H1 (cell line): ENCODE data around the gene NFYB. TPM values are rescaled to one million over a fixed set of nuclear protein-coding genes. Genes with fewer than 3 reads are reported as not detected.

Experiments
- CTCF ChIA-PET: fragments of 300-600 bp; sonication (Branson Sonifier 250); formaldehyde crosslinking; loops from one replicate; lab custom pipeline; 2021; ENCODE audit not compliant: partially characterized antibody; lab: Charles Lee
- POLR2A ChIA-PET: fragments of 300-600 bp; sonication (Branson Sonifier 250); formaldehyde crosslinking; loops from one replicate; lab custom pipeline; 2021; ENCODE audit warnings: inconsistent platforms; ENCODE audit not compliant: partially characterized antibody; lab: Charles Lee
- DNase-seq, 2 experiments: peaks; one replicate each; pipeline versions ENCODE4 v3.0.0 to v3.0.0-alpha.2; 2010 to 2022; ENCODE audit warnings: low spot score in 2 of 2, low read depth in 1 of 2, mixed read lengths in 1 of 2
- FAIRE-seq: peaks from 2 replicates; lab custom pipeline; 2011; peaks lifted over from hg19 to GRCh38; lab: Jason Lieb, UNC
- H2AFZ ChIP-seq: 2 replicates; pipeline ENCODE4 v1.8.1; 2012; ENCODE audit warnings: low read length, inconsistent platforms
- H2AK5ac ChIP-seq: 2 replicates; pipeline ENCODE4 v1.6.1; 2013; ENCODE audit warnings: low read depth, low read length
- H2BK120ac ChIP-seq: replicated peaks from 2 replicates; pipeline ENCODE3; 2013; ENCODE audit warnings: low read depth, low read length, inconsistent platforms
- H2BK12ac ChIP-seq: 2 replicates; pipeline ENCODE4 v1.6.1; 2013; ENCODE audit warnings: low read depth, low read length
- H2BK15ac ChIP-seq: 2 replicates; pipeline ENCODE4 v1.6.1; 2013; ENCODE audit warnings: low read length
- H2BK20ac ChIP-seq: 2 replicates; pipeline ENCODE4 v1.6.1; 2013; ENCODE audit warnings: low read length
- H2BK5ac ChIP-seq: 2 replicates; pipeline ENCODE4 v1.6.1; 2013; ENCODE audit warnings: low read depth, low read length
- H3K14ac ChIP-seq: 2 replicates; pipeline ENCODE4 v1.6.1; 2013; ENCODE audit warnings: inconsistent platforms; ENCODE audit not compliant: insufficient read length
- H3K18ac ChIP-seq: 2 replicates; pipeline ENCODE4 v1.6.1; 2013; ENCODE audit warnings: low read length; ENCODE audit errors: extremely low read depth
- H3K23ac ChIP-seq: 2 replicates; pipeline ENCODE4 v1.6.1; 2013; ENCODE audit warnings: inconsistent platforms; ENCODE audit not compliant: insufficient read length
- H3K23me2 ChIP-seq: 2 replicates; pipeline ENCODE4 v1.6.1; 2013; ENCODE audit warnings: low read depth, low read length
- H3K27ac ChIP-seq: 2 replicates; pipeline ENCODE4 v1.6.1; 2011; ENCODE audit warnings: low read depth, low read length, inconsistent platforms
- H3K27me3 ChIP-seq, 4 experiments: replicated peaks in 1 of 4; 1 replicate in 1 of 4; 2 replicates in 3 of 4; pipeline versions ENCODE4 v1.6.1 to v1.8.1; 2011 to 2013; ENCODE audit warnings: low read length in 3 of 4, mild to moderate bottlenecking in 3 of 4, inconsistent platforms in 2 of 4, mixed read lengths in 2 of 4, moderate library complexity in 1 of 4; ENCODE audit not compliant: control insufficient read depth in 3 of 4, insufficient read depth in 3 of 4; ENCODE audit errors: extremely low read depth in 1 of 4
- H3K36me3 ChIP-seq, 4 experiments: 2 replicates each; pipeline versions ENCODE4 v1.6.1 to v1.8.1; 2011 to 2013; ENCODE audit warnings: mild to moderate bottlenecking in 4 of 4, low read length in 3 of 4, moderate library complexity in 2 of 4, control low read depth in 1 of 4, inconsistent platforms in 1 of 4; ENCODE audit not compliant: insufficient read depth in 4 of 4, control insufficient read depth in 2 of 4
- H3K4ac ChIP-seq: replicated peaks from 2 replicates; pipeline ENCODE3; 2013; ENCODE audit warnings: low read length, low read depth, mixed read lengths, inconsistent platforms; ENCODE audit not compliant: insufficient read length
- H3K4me1 ChIP-seq, 4 experiments: replicated peaks in 1 of 4; 1 replicate in 1 of 4; 2 replicates in 3 of 4; pipeline versions ENCODE4 v1.6.1 to v1.8.1; 2011 to 2013; ENCODE audit warnings: low read length in 3 of 4, inconsistent platforms in 2 of 4, mixed read lengths in 1 of 4; ENCODE audit not compliant: insufficient read depth in 4 of 4, control insufficient read depth in 3 of 4
- H3K4me2 ChIP-seq, 2 experiments: 2 replicates each; pipeline versions ENCODE4 v1.6.1 to v1.8.1; 2011 to 2013; ENCODE audit warnings: low read depth in 2 of 2, low read length in 2 of 2, control low read depth in 1 of 2, inconsistent platforms in 1 of 2, mild to moderate bottlenecking in 1 of 2; ENCODE audit not compliant: insufficient read depth in 1 of 2
- H3K4me3 ChIP-seq, 4 experiments: fragments of 200-600, 300-600 bp in 1 of 4; sonication (generic), shearing (Covaris generic), sonication (Bioruptor Twin) in 1 of 4; 2 replicates each; pipeline versions ENCODE4 v1.5.1 to v1.8.1; 2011 to 2016; ENCODE audit warnings: low read length in 4 of 4, low read depth in 3 of 4, control low read depth in 2 of 4, inconsistent platforms in 2 of 4, mild to moderate bottlenecking in 2 of 4, mixed read lengths in 1 of 4, moderate library complexity in 1 of 4; ENCODE audit not compliant: insufficient read depth in 2 of 4; ENCODE audit errors: extremely low read depth in 1 of 4
- H3K56ac ChIP-seq: replicated peaks from 2 replicates; pipeline ENCODE3; 2013; ENCODE audit warnings: low read depth, mild to moderate bottlenecking, mixed read lengths, low read length, inconsistent platforms; ENCODE audit not compliant: insufficient read length
- H3K79me1 ChIP-seq: 2 replicates; pipeline ENCODE4 v1.6.1; 2013; ENCODE audit warnings: low read depth, low read length, control low read depth
- H3K79me2 ChIP-seq, 2 experiments: 2 replicates each; pipeline versions ENCODE4 v1.6.1 to v1.8.1; 2012 to 2013; ENCODE audit warnings: low read length in 2 of 2, mild to moderate bottlenecking in 2 of 2, inconsistent platforms in 1 of 2; ENCODE audit not compliant: insufficient read depth in 2 of 2, control insufficient read depth in 1 of 2
- H3K9ac ChIP-seq, 4 experiments: replicated peaks in 1 of 4; 1 replicate in 1 of 4; 2 replicates in 3 of 4; pipeline versions ENCODE4 v1.6.1 to v1.8.1; 2011 to 2013; ENCODE audit warnings: low read depth in 3 of 4, low read length in 3 of 4, control low read depth in 2 of 4, mild to moderate bottlenecking in 2 of 4, moderate library complexity in 2 of 4, inconsistent platforms in 1 of 4; ENCODE audit errors: extremely low read depth in 1 of 4
- H3K9me3 ChIP-seq, 2 experiments: 2 replicates each; pipeline versions ENCODE4 v1.6.1 to v1.8.1; 2012 to 2013; ENCODE audit warnings: mild to moderate bottlenecking in 2 of 2, moderate library complexity in 2 of 2, control low read depth in 1 of 2, inconsistent platforms in 1 of 2, low read depth in 1 of 2, low read length in 1 of 2, mixed read lengths in 1 of 2; ENCODE audit not compliant: insufficient read depth in 2 of 2
- H4K20me1 ChIP-seq, 2 experiments: replicated peaks in 1 of 2; 2 replicates each; pipeline versions ENCODE3 to v1.8.1; 2011 to 2013; ENCODE audit warnings: inconsistent platforms in 2 of 2, low read length in 2 of 2, mild to moderate bottlenecking in 1 of 2; ENCODE audit not compliant: insufficient read depth in 2 of 2, control insufficient read depth in 1 of 2
- H4K5ac ChIP-seq: 2 replicates; pipeline ENCODE4 v1.6.1; 2013; ENCODE audit warnings: low read length, low read depth, mixed read lengths, inconsistent platforms; ENCODE audit not compliant: insufficient read length
- H4K8ac ChIP-seq: 2 replicates; pipeline ENCODE4 v1.8.0; 2013; ENCODE audit warnings: mild to moderate bottlenecking, moderate library complexity, low read length, inconsistent platforms; ENCODE audit not compliant: insufficient read depth; ENCODE audit errors: extremely low read depth
- H4K91ac ChIP-seq: replicated peaks from 2 replicates; pipeline ENCODE3; 2013; ENCODE audit warnings: low read length, mixed read lengths, inconsistent platforms; ENCODE audit not compliant: insufficient read length
- BACH1 ChIP-seq: IDR thresholded peaks from 2 replicates; pipeline ENCODE4 v1.6.1; 2012; ENCODE audit warnings: low read length, improper control_type of control experiment
- BCL11A ChIP-seq, 2 experiments: IDR thresholded peaks; one replicate each; pipeline ENCODE4 v1.6.1; 2011; ENCODE audit warnings: low read depth in 2 of 2, low read length in 2 of 2, mild to moderate bottlenecking in 2 of 2
- CBX5 ChIP-seq: fragments of 300-800, 300-1000 bp; sonication (generic); IDR thresholded peaks from 2 replicates; pipeline ENCODE4 v1.7.1; 2016; ENCODE audit warnings: antibody characterized with exemption, low read length, low read depth
- CHD2 ChIP-seq: IDR thresholded peaks from 2 replicates; pipeline ENCODE4 v1.6.1; 2012; ENCODE audit warnings: low read length, improper control_type of control experiment
- CREB1 ChIP-seq: IDR thresholded peaks from 2 replicates; pipeline ENCODE4 v1.6.1; 2012; ENCODE audit warnings: inconsistent platforms
- GTF2F1 ChIP-seq: IDR thresholded peaks from 2 replicates; pipeline ENCODE4 v1.6.1; 2012; ENCODE audit warnings: low read depth, low read length, improper control_type of control experiment, borderline replicate concordance
- KDM4A ChIP-seq: IDR thresholded peaks from one replicate; pipeline ENCODE4 v1.7.1; 2012; ENCODE audit warnings: low read depth, mild to moderate bottlenecking, moderate library complexity, low read length, inconsistent platforms; ENCODE audit not compliant: severe bottlenecking
- RAD21 ChIP-seq, 2 experiments: IDR thresholded peaks in 1 of 2; conservative IDR thresholded peaks in 1 of 2; 2 replicates each; pipeline ENCODE4 v1.6.1; 2011; ENCODE audit warnings: low read depth in 2 of 2, low read length in 2 of 2, improper control_type of control experiment in 1 of 2, inconsistent platforms in 1 of 2, mild to moderate bottlenecking in 1 of 2, moderate library complexity in 1 of 2
- WGBS, 2 experiments: shearing (Covaris generic) in 1 of 2; methylation state at CpG; one replicate each; pipeline versions ENCODE4 v1.1.6 to v1.1.7; 2013 to 2015; ENCODE audit warnings: low lambda C conversion rate in 2 of 2, mixed read lengths in 2 of 2, inconsistent platforms in 1 of 2, low coverage in 1 of 2, missing lambda C conversion rate in 1 of 2; ENCODE audit not compliant: insufficient replicate concordance in 2 of 2, insufficient coverage in 1 of 2, insufficient read length in 1 of 2; ENCODE audit errors: extremely low coverage in 1 of 2, missing lambda C conversion rate in 1 of 2; 5-methylcytosine and 5-hydroxymethylcytosine counted together
- polyA plus RNA-seq, 7 experiments: library from polyadenylated mRNA; depleted of rRNA in 3 of 7; stranded (reverse) in 5 of 7; unstranded in 2 of 7; fragments of >200 nt in 5 of 7; fragments of 200-250 nt in 2 of 7; gene quantifications; 1 replicate in 5 of 7; 2 replicates in 1 of 7; 4 replicates in 1 of 7; pipeline versions ENCODE4 v1.2.1 to v1.2.3, GENCODE V29; 2011 to 2013; ENCODE audit warnings: missing spikeins in 2 of 7, mixed read lengths in 2 of 7
- total RNA-seq: library from RNA; stranded (reverse); fragmentation: NEBNext Ultra II Directional; extraction: Animal tissue kit (Norgen Biotek cat#: 25700); gene quantifications from 2 replicates; pipeline ENCODE4 v1.2.1, GENCODE V29; 2021
- TF ChIP-seq, protein P1 (sequence below), 3 experiments: IDR thresholded peaks; 1 replicate in 2 of 3; 2 replicates in 1 of 3; pipeline versions ENCODE4 v1.5.1 to v1.6.1; 2011; ENCODE audit warnings: low read length in 3 of 3, mild to moderate bottlenecking in 3 of 3, inconsistent platforms in 2 of 3, low read depth in 1 of 3, moderate library complexity in 1 of 3; ENCODE audit not compliant: insufficient read depth in 1 of 3; ENCODE audit errors: control extremely low read depth in 1 of 3

NFYB gene
- total and polyA plus RNA-seq, 2 of the 8 experiments (the other 6 are each of a cell fraction or from before 2014, with no cell fraction given) = 29.1 to 43.5 TPM

DNA sequence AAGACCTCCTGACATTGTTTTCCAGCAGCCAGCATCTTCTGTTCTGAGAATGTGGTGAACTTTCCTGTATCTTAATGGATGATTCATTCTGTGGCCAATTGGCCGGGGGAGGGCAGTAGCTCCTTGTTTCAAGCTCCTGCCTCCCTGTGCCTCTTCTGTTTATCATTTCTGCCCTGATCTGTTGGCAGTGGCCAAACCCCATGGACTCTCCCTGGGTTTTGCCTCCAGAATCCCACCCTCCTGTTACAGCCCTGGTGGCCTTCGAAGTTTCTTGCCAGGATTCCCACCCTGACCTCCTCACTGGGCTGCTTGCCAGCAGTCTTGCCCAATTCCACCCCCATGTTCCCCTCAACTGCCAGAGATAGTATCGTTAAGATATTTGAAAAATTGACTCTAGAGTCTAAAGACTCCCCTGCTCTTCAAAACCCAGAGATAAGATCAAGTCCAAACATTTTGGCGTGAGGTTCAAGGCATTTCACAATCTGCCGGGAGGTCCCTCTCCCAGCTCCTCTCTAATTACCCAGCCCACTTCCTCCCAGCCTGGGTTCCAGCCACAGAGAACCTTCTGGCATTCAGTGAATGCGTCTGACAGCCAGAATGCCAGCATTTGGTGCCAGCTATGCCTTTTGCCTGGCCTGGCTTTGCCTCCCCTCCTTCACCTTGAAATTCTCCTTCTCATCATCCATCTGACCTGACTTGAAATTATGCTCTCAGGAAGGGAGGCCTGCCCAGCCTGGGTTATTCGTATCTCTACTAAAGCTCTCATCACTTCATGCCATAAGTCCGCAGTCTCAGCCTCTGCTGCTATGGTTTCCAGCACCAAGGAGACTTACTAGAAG lies 39.9 kb upstream of the NFYB start:
- Histone ChIP-seq H2AFZ (no peak overlapping the region), H3K56ac (no peak overlapping the region), H3K9ac (no peak overlapping the region), H3K4me3 (no peak overlapping the region), H3K27me3 (0 out of 7 replicates have a peak, but pooled peaks cover 0 to 2% (median 0%) of the 10 kb centered on the region in 4 experiments), H3K4ac (no peak overlapping the region), H3K4me2 (no peak overlapping the region), H3K14ac (no peak overlapping the region), H2AK5ac (no peak overlapping the region), H3K23me2 (no peaks in the 10 kb centered on the region), H4K8ac (no peak overlapping the region), H2BK20ac (no peak overlapping the region), H3K4me1 (no peaks in the 10 kb centered on the region), H2BK120ac (no peak overlapping the region), H3K79me1 (no peaks in the 10 kb centered on the region), H2BK15ac (no peak overlapping the region), H2BK5ac (no peak overlapping the region)
- WGBS, 2 experiments = 88% methylated on average over 8 of the region's 8 CpGs; no CpG with 5 or more reads in 1 of the 2 experiments
- DNase-seq = peak in 1 of 2 experiments; percentile 38
- FAIRE-seq = no peak
- ChIA-PET CTCF (interaction anchor here (0.8 to 1.2 kb wide), 4 partner anchors 11 to 180 kb away, joined by 3 to 4 read pairs (median 4); partner anchors contain the start of gene TXNRD1), POLR2A (interaction anchor here (1.2 kb wide), 1 partner anchor 40 kb away, joined by 4 read pairs; the partner anchor contains the start of gene NFYB)
- TF ChIP-seq CREB1 (no peak), RAD21 (IDR thresholded peaks at IDR 0.05 in 1 of 2, conservative IDR thresholded peaks at IDR 0.05 in 1 of 2; ENCODE audit: low read depth in 2 of 2, low read length in 2 of 2) (peak; percentile 1 to 23; a peak in 1 of 4 replicates), BCL11A (IDR thresholded peaks at IDR 0.05; ENCODE audit: low read depth in 2 of 2, low read length in 2 of 2) (no peak), BACH1 (no peak), CBX5 (no peak), GTF2F1 (no peak), CHD2 (no peak), KDM4A (no peak)
- TF ChIP-seq, protein P1, sequence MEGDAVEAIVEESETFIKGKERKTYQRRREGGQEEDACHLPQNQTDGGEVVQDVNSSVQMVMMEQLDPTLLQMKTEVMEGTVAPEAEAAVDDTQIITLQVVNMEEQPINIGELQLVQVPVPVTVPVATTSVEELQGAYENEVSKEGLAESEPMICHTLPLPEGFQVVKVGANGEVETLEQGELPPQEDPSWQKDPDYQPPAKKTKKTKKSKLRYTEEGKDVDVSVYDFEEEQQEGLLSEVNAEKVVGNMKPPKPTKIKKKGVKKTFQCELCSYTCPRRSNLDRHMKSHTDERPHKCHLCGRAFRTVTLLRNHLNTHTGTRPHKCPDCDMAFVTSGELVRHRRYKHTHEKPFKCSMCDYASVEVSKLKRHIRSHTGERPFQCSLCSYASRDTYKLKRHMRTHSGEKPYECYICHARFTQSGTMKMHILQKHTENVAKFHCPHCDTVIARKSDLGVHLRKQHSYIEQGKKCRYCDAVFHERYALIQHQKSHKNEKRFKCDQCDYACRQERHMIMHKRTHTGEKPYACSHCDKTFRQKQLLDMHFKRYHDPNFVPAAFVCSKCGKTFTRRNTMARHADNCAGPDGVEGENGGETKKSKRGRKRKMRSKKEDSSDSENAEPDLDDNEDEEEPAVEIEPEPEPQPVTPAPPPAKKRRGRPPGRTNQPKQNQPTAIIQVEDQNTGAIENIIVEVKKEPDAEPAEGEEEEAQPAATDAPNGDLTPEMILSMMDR (IDR thresholded peaks at IDR 0.05; ENCODE audit: control extremely low read depth in 1 of 3, insufficient read depth in 1 of 3, low read depth in 1 of 3, low read length in 3 of 3) = peak in 1 of 3 experiments; percentile 15; a peak in 1 of 4 replicates
- TF ChIP-seq, all 59 proteins: peak for 2
- no peak overlapping the region for H4K5ac ChIP-seq
- H3K23ac ChIP-seq = no peak overlapping the region
- H4K91ac ChIP-seq = no peak overlapping the region
- no peak overlapping the region for H2BK12ac ChIP-seq
- H3K9me3 ChIP-seq = no peaks in the 10 kb centered on the region
- no peaks in the 10 kb centered on the region for H4K20me1 ChIP-seq
- H3K27ac ChIP-seq = no peak overlapping the region
- H3K79me2 ChIP-seq = no peaks in the 10 kb centered on the region
- H3K18ac ChIP-seq = no peak overlapping the region
- no peaks in the 10 kb centered on the region for H3K36me3 ChIP-seq
